Testis (tissue), 2 donors: ENCODE measurements around the gene GPBP1.

Experiments
- CTCF ChIP-seq, 3 experiments: fragments of 450-650 bp in 2 of 3; fragments of 200-600 bp in 1 of 3; sonication (generic) in 1 of 3; IDR thresholded peaks; one replicate each; pipeline ENCODE4 v1.5.1; 2016 to 2019; ENCODE audit warnings: antibody characterized with exemption in 3 of 3, mild to moderate bottlenecking in 2 of 3, moderate library complexity in 1 of 3
- POLR2A ChIP-seq: fragments of 450-650 bp; IDR thresholded peaks from one replicate; pipeline ENCODE4 v1.6.1; 2017; ENCODE audit warnings: antibody characterized with exemption, mild to moderate bottlenecking, moderate library complexity

GRCh38 chr5:57186194-57186593 lies 12.3 kb downstream of the GPBP1 start:
- no peak for TF ChIP-seq CTCF (IDR thresholded peaks at IDR 0.05)
- TF ChIP-seq POLR2A: no peak
